ENCODE results near the gene JMJD7.

DNA sequence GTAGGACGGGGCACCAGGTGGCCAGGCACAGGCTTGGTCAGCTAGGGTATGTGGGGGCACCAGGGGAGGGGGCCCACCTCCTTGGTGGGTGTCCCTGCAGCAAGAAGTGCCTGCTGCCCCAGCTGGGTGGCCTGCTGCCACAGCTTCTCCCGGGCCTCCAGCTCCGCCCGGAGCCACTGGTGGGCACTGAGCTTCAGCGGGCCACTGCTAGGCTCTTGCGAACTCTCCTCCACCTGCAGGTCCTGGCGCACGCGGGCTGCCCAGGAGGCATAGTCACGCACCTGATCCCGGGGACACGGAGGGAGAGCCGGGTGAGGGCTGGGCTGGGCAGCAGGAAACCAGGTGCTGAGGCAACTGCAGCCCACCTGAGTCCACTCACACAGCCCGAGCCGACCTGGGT, 40.4 kb downstream of the JMJD7 start:
- TF ChIP-seq, protein P1, sequence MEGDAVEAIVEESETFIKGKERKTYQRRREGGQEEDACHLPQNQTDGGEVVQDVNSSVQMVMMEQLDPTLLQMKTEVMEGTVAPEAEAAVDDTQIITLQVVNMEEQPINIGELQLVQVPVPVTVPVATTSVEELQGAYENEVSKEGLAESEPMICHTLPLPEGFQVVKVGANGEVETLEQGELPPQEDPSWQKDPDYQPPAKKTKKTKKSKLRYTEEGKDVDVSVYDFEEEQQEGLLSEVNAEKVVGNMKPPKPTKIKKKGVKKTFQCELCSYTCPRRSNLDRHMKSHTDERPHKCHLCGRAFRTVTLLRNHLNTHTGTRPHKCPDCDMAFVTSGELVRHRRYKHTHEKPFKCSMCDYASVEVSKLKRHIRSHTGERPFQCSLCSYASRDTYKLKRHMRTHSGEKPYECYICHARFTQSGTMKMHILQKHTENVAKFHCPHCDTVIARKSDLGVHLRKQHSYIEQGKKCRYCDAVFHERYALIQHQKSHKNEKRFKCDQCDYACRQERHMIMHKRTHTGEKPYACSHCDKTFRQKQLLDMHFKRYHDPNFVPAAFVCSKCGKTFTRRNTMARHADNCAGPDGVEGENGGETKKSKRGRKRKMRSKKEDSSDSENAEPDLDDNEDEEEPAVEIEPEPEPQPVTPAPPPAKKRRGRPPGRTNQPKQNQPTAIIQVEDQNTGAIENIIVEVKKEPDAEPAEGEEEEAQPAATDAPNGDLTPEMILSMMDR (conservative IDR thresholded peaks at IDR 0.05; ENCODE audit: low read length): no peak
- TF ChIP-seq EZH2phosphoT487 (IDR thresholded peaks at IDR 0.05; ENCODE audit: borderline replicate concordance, low read depth, low read length): no peak
